ENCODE measurements around the gene PRH1.

GRCh38 chr12:10926269-10926668 lies 42.2 kb upstream of the PRH1 start:
- TF ChIP-seq SUZ12 (IDR thresholded peaks at IDR 0.05; ENCODE audit: extremely low read depth, insufficient read depth, insufficient read length) (no peak), YY1 (IDR thresholded peaks at IDR 0.05; ENCODE audit: insufficient read depth, insufficient read length) (no peak), ZNF274 (IDR thresholded peaks at IDR 0.05; ENCODE audit: low read depth, low read length) (no peak)

All from NT2/D1 (cell line).